ENCODE results near the gene GLB1L2. TPM values are rescaled to one million over a fixed set of nuclear protein-coding genes. Genes with fewer than 3 reads are reported as not detected.
A peak's percentile ranks its signal among the peaks of the same experiment; 100 is the strongest.

GLB1L2 gene
- total RNA-seq, 1 experiment from 2014 or later = 19.0 TPM

- DNase-seq = no peak
- Mint-ChIP-seq H3K4me3 (ENCODE audit: low read depth, unreplicated experiment) (no peak overlapping the region), H3K27ac (ENCODE audit: unreplicated experiment) (no peak overlapping the region), H3K9me3 (ENCODE audit: low read depth, unreplicated experiment) (no peaks in the 10 kb centered on the region), H3K27me3 (ENCODE audit: unreplicated experiment) (peaks cover 56% of the 10 kb centered on the region), H3K36me3 (ENCODE audit: insufficient read depth, unreplicated experiment) (no peaks in the 10 kb centered on the region), H3K4me1 (ENCODE audit: low read depth, unreplicated experiment) (no peaks in the 10 kb centered on the region)
- BruUV-seq (replicated peaks) = no TSS peak
- CTCF ChIA-PET = no interaction called here
- no peak for TF ChIP-seq CTCF (IDR thresholded peaks at IDR 0.05; ENCODE audit: unreplicated experiment)
- intact Hi-C loops (cut with micrococcal nuclease; ENCODE audit: unreplicated experiment) = no loop called here
Measured at GRCh38 chr11:134392953-134393615, 61.3 kb downstream of the GLB1L2 start.

- DNase-seq = peak; percentile 46
- H3K9me3 Mint-ChIP-seq (ENCODE audit: low read depth, unreplicated experiment) = no peaks in the 10 kb centered on the region
- intact Hi-C loops (cut with micrococcal nuclease; ENCODE audit: unreplicated experiment) = no loop called here
Measured at GRCh38 chr11:134393638-134394037, 61.9 kb downstream of the GLB1L2 start.

DNA sequence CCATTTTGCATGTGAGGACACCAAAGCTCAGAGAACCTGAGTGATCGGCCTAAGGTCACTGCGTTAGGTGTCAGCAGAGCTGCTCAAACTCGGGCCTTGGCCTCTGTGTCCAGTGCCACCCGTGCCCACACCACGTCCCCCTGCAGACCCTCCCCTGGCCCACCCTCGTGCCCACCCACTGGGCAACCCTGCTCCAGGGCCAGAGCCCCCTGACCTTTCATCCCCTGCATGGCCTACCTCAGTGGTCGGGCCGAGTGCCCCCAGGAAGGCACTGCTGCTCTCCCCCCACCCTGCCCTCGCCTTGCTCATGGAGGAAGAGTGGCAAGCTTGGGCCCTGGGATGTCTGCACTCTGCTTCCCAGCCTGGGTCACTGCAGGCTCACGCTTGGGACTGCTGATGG lies 62.5 kb downstream of the GLB1L2 start:
- no peaks in the 10 kb centered on the region for H3K36me3 Mint-ChIP-seq (ENCODE audit: insufficient read depth, unreplicated experiment)
- no TSS peak for BruUV-seq (replicated peaks)
- no peak overlapping the region for H3K4me3 Mint-ChIP-seq (ENCODE audit: low read depth, unreplicated experiment)
- no peak for TF ChIP-seq CTCF (IDR thresholded peaks at IDR 0.05; ENCODE audit: unreplicated experiment)
- H3K9me3 Mint-ChIP-seq (ENCODE audit: low read depth, unreplicated experiment) = no peaks in the 10 kb centered on the region
- intact Hi-C loops (cut with micrococcal nuclease; ENCODE audit: unreplicated experiment) = no loop called here
- peaks cover 68% of the 10 kb centered on the region for H3K27me3 Mint-ChIP-seq (ENCODE audit: unreplicated experiment)
- H3K4me1 Mint-ChIP-seq (ENCODE audit: low read depth, unreplicated experiment) = no peaks in the 10 kb centered on the region
- no peak overlapping the region for H3K27ac Mint-ChIP-seq (ENCODE audit: unreplicated experiment)
- CTCF ChIA-PET = no interaction called here
- DNase-seq = no peak

More at GRCh38 chr11:134393638-134394037, 61.9 kb downstream of the GLB1L2 start:
- no peaks in the 10 kb centered on the region for H3K36me3 Mint-ChIP-seq (ENCODE audit: insufficient read depth, unreplicated experiment)
- no TSS peak for BruUV-seq (replicated peaks)
- no peaks in the 10 kb centered on the region for H3K4me1 Mint-ChIP-seq (ENCODE audit: low read depth, unreplicated experiment)
- no peak for TF ChIP-seq CTCF (IDR thresholded peaks at IDR 0.05; ENCODE audit: unreplicated experiment)
- no peak overlapping the region for H3K4me3 Mint-ChIP-seq (ENCODE audit: low read depth, unreplicated experiment)
- CTCF ChIA-PET = no interaction called here
- no peak overlapping the region for H3K27ac Mint-ChIP-seq (ENCODE audit: unreplicated experiment)
- peaks cover 61% of the 10 kb centered on the region for H3K27me3 Mint-ChIP-seq (ENCODE audit: unreplicated experiment)

DNA sequence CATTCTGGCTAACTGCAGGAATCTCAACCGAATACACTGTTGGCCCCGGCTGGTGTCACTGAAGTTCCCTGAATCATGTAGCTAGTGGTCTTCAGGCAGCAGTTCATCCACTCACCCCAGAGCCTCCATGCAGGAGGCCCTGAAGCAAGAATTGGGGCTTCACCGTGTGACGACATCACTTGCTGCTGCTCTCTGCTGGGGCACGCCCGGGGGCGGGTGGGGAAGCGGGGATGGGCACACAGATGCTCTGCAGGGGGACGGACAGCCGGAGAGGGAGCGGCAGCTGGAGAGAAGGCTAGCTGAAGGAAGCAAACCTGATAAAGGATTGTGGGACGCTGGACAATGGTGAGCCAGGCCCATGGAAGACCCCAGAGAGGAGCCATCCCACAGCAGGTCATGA lies 63.2 kb downstream of the GLB1L2 start:
- Mint-ChIP-seq H3K27me3 (ENCODE audit: unreplicated experiment) (peaks cover 70% of the 10 kb centered on the region), H3K4me1 (ENCODE audit: low read depth, unreplicated experiment) (no peaks in the 10 kb centered on the region), H3K36me3 (ENCODE audit: insufficient read depth, unreplicated experiment) (no peaks in the 10 kb centered on the region), H3K4me3 (ENCODE audit: low read depth, unreplicated experiment) (no peak overlapping the region), H3K27ac (ENCODE audit: unreplicated experiment) (no peak overlapping the region), H3K9me3 (ENCODE audit: low read depth, unreplicated experiment) (no peaks in the 10 kb centered on the region)
- no TSS peak for BruUV-seq (replicated peaks)
- CTCF ChIA-PET = interaction anchor here (0.5 kb wide), 1 partner anchor 261 kb away, joined by 3 read pairs; no protein-coding TSS in a partner anchor
- no peak for TF ChIP-seq CTCF (IDR thresholded peaks at IDR 0.05; ENCODE audit: unreplicated experiment)
- no peak for DNase-seq
- intact Hi-C loops (cut with micrococcal nuclease; ENCODE audit: unreplicated experiment) = no loop called here

Data from Calu3 (cell line).